Astrocyte (in vitro differentiated cells and primary cell): Measurements from ENCODE around the gene RPGR. TPM values are rescaled to one million over a fixed set of nuclear protein-coding genes. Genes with fewer than 3 reads are reported as not detected.

Experiments
- DNase-seq: peaks from one replicate; pipeline ENCODE4 v3.0.0-alpha.2; 2010; ENCODE audit warnings: low read depth
- FAIRE-seq: peaks from 2 replicates; lab custom pipeline; 2011; peaks lifted over from hg19 to GRCh38; lab: Jason Lieb, UNC
- H2AFZ ChIP-seq: 2 replicates; pipeline ENCODE4 v1.6.0; 2012; ENCODE audit warnings: low read depth, low read length, inconsistent platforms
- H3K27ac ChIP-seq: 2 replicates; pipeline ENCODE4 v1.5.1; 2011; ENCODE audit warnings: low read depth, low read length, inconsistent platforms
- H3K27me3 ChIP-seq: 2 replicates; pipeline ENCODE4 v1.6.0; 2011; ENCODE audit warnings: low read length, inconsistent platforms; ENCODE audit not compliant: insufficient read depth
- H3K36me3 ChIP-seq: 2 replicates; pipeline ENCODE4 v1.5.1; 2011; ENCODE audit warnings: low read length, inconsistent platforms; ENCODE audit not compliant: insufficient read depth
- H3K4me1 ChIP-seq: 2 replicates; pipeline ENCODE4 v1.5.1; 2011; ENCODE audit warnings: low read length, inconsistent platforms; ENCODE audit not compliant: insufficient read depth
- H3K4me2 ChIP-seq: 2 replicates; pipeline ENCODE4 v1.6.0; 2012; ENCODE audit warnings: low read length, inconsistent platforms
- H3K4me3 ChIP-seq: 2 replicates; pipeline ENCODE4 v1.5.1; 2011; ENCODE audit warnings: low read depth, mild to moderate bottlenecking, low read length, inconsistent platforms; ENCODE audit not compliant: insufficient read depth
- H3K79me2 ChIP-seq: 2 replicates; pipeline ENCODE4 v1.6.0; 2012; ENCODE audit warnings: mild to moderate bottlenecking, low read length, inconsistent platforms; ENCODE audit not compliant: insufficient read depth
- H3K9ac ChIP-seq: 2 replicates; pipeline ENCODE4 v1.6.0; 2012; ENCODE audit warnings: mild to moderate bottlenecking, low read length, inconsistent platforms
- H3K9me3 ChIP-seq: 2 replicates; pipeline ENCODE4 v1.5.1; 2012; ENCODE audit warnings: low read depth, mild to moderate bottlenecking, low read length, inconsistent platforms; ENCODE audit not compliant: insufficient read depth
- H4K20me1 ChIP-seq: 2 replicates; pipeline ENCODE4 v1.6.0; 2012; ENCODE audit warnings: low read length, inconsistent platforms; ENCODE audit not compliant: insufficient read depth
- H3K27ac Mint-ChIP-seq: one replicate; pipeline ENCODE4 v1.8.0; 2021; ENCODE audit warnings: mild to moderate bottlenecking, mixed read lengths; ENCODE audit not compliant: unreplicated experiment
- H3K27me3 Mint-ChIP-seq: one replicate; pipeline ENCODE4 v1.8.0; 2021; ENCODE audit warnings: low read depth, mixed read lengths; ENCODE audit not compliant: unreplicated experiment
- H3K36me3 Mint-ChIP-seq: one replicate; pipeline ENCODE4 v1.8.0; 2021; ENCODE audit warnings: low read depth, mixed read lengths; ENCODE audit not compliant: unreplicated experiment
- H3K4me1 Mint-ChIP-seq: one replicate; pipeline ENCODE4 v1.8.0; 2021; ENCODE audit warnings: low read depth, mixed read lengths; ENCODE audit not compliant: unreplicated experiment
- H3K4me3 Mint-ChIP-seq: one replicate; pipeline ENCODE4 v1.8.0; 2021; ENCODE audit warnings: mild to moderate bottlenecking, moderate library complexity, mixed read lengths; ENCODE audit not compliant: unreplicated experiment
- H3K9me3 Mint-ChIP-seq: one replicate; pipeline ENCODE4 v1.8.0; 2021; ENCODE audit warnings: mild to moderate bottlenecking, mixed read lengths; ENCODE audit not compliant: unreplicated experiment
- EZH2 ChIP-seq: IDR thresholded peaks from 2 replicates; pipeline ENCODE4 v1.6.1; 2012; ENCODE audit warnings: mild to moderate bottlenecking, low read length, inconsistent platforms; ENCODE audit not compliant: insufficient read depth
- total RNA-seq: library from RNA; stranded (reverse); gene quantifications from 2 replicates; pipeline ENCODE4 v1.2.1, GENCODE V29; 2021
- TF ChIP-seq, protein P1 (sequence below): IDR thresholded peaks from 2 replicates; pipeline ENCODE4 v1.5.1; 2011; ENCODE audit warnings: low read depth, mild to moderate bottlenecking, inconsistent platforms, low read length, moderate library complexity; ENCODE audit not compliant: insufficient read depth

RPGR gene
- total RNA-seq, 1 donor from 2014 or later, result 6.3 TPM

DNA sequence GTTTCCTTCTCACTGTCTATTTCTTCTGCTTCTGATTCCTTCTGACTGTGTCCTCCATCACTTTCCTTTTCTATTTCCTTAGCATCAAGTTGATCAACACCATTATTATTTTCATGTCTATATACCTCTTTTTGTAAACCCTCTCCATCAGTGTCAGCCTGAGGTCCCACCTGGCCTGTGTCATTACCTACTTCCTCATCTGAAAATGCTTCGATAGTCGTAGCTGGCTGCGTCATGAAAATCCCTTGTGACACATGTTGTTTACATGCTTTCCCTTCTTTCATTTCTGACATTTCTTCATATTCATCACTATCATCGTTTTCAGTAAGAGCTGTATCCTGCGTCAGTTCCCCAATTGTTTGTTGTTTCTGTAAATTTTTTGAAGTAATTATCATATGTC, 39.6 kb downstream of the RPGR start:
- no peaks in the 10 kb centered on the region for H3K9me3 Mint-ChIP-seq
- no peaks in the 10 kb centered on the region for H3K9me3 ChIP-seq
- TF ChIP-seq, protein P1, sequence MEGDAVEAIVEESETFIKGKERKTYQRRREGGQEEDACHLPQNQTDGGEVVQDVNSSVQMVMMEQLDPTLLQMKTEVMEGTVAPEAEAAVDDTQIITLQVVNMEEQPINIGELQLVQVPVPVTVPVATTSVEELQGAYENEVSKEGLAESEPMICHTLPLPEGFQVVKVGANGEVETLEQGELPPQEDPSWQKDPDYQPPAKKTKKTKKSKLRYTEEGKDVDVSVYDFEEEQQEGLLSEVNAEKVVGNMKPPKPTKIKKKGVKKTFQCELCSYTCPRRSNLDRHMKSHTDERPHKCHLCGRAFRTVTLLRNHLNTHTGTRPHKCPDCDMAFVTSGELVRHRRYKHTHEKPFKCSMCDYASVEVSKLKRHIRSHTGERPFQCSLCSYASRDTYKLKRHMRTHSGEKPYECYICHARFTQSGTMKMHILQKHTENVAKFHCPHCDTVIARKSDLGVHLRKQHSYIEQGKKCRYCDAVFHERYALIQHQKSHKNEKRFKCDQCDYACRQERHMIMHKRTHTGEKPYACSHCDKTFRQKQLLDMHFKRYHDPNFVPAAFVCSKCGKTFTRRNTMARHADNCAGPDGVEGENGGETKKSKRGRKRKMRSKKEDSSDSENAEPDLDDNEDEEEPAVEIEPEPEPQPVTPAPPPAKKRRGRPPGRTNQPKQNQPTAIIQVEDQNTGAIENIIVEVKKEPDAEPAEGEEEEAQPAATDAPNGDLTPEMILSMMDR, result no peak
- no peak for TF ChIP-seq EZH2
- no peaks in the 10 kb centered on the region for H3K79me2 ChIP-seq
- no peak overlapping the region for H3K27ac Mint-ChIP-seq
- no peak overlapping the region for H3K4me3 Mint-ChIP-seq
- no peak overlapping the region for H3K27ac ChIP-seq
- H3K4me3 ChIP-seq, result no peak overlapping the region
- no peaks in the 10 kb centered on the region for H3K27me3 ChIP-seq
- DNase-seq (no peak), FAIRE-seq (no peak)
- H3K4me1 ChIP-seq, result no peaks in the 10 kb centered on the region
- no peak overlapping the region for H3K4me2 ChIP-seq
- no peaks in the 10 kb centered on the region for H3K4me1 Mint-ChIP-seq
- H2AFZ ChIP-seq, result no peak overlapping the region
- no peaks in the 10 kb centered on the region for H3K36me3 Mint-ChIP-seq
- no peaks in the 10 kb centered on the region for H4K20me1 ChIP-seq
- no peak overlapping the region for H3K9ac ChIP-seq
- no peaks in the 10 kb centered on the region for H3K27me3 Mint-ChIP-seq
- no peaks in the 10 kb centered on the region for H3K36me3 ChIP-seq

DNA sequence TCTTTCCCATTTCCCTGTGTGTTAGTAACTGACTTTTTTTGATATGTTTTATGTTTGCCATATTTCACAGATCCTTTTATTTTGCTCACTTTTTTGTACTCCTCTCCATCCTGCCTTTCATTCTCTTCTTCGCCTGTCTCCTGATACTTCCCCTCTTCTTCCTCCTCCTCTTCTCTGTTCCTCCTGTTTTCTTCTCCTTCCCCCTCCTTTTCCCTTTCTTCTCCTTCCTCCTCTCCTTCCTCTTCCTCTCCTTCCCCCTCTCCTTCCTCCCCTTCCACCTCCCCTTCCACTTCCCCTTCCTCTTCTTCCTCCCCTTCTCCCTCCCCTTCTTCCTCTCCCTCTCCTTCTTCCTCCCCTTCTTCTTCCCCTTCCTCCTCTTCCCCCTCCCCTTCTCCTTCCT, 41.7 kb downstream of the RPGR start:
- no peak overlapping the region for H3K27ac Mint-ChIP-seq
- Histone ChIP-seq H2AFZ (no peak overlapping the region), H4K20me1 (no peaks in the 10 kb centered on the region), H3K27me3 (no peaks in the 10 kb centered on the region), H3K4me2 (no peak overlapping the region), H3K9ac (no peak overlapping the region), H3K4me3 (no peak overlapping the region), H3K9me3 (no peaks in the 10 kb centered on the region), H3K4me1 (no peaks in the 10 kb centered on the region), H3K27ac (no peak overlapping the region), H3K36me3 (no peaks in the 10 kb centered on the region), H3K79me2 (no peaks in the 10 kb centered on the region)
- DNase-seq (no peak), FAIRE-seq (no peak)
- H3K4me1 Mint-ChIP-seq, result no peaks in the 10 kb centered on the region
- no peaks in the 10 kb centered on the region for H3K27me3 Mint-ChIP-seq
- no peak for TF ChIP-seq EZH2
- TF ChIP-seq, protein P1, result no peak
- no peaks in the 10 kb centered on the region for H3K36me3 Mint-ChIP-seq
- no peak overlapping the region for H3K4me3 Mint-ChIP-seq
- no peaks in the 10 kb centered on the region for H3K9me3 Mint-ChIP-seq

DNA sequence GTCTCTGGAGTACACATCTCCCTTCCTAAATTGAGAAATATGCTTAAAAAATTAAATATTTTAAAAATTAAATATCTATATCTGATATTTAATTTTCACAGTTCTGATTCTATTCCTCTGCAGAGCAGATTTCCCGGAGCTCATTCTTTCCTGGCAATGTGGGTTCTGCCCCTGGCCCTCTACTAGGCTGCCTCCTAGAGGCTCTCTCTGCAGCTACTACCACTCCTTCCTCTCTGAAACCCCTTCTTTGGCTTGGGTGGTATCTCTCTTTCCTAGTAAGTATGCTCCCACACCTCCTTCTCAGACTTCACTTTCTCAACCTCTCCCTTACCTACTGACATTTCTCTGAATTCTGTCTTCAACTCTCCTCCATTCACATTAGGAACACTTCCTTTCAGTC, 45.3 kb downstream of the RPGR start:
- Histone ChIP-seq H3K27ac (no peak overlapping the region), H3K4me3 (no peak overlapping the region), H3K9ac (no peak overlapping the region), H2AFZ (no peak overlapping the region), H3K79me2 (no peaks in the 10 kb centered on the region), H4K20me1 (no peaks in the 10 kb centered on the region), H3K4me2 (no peak overlapping the region), H3K27me3 (no peaks in the 10 kb centered on the region), H3K9me3 (no peaks in the 10 kb centered on the region), H3K36me3 (no peaks in the 10 kb centered on the region), H3K4me1 (peaks cover 3% of the 10 kb centered on the region)
- H3K4me3 Mint-ChIP-seq, result no peak overlapping the region
- H3K9me3 Mint-ChIP-seq, result no peaks in the 10 kb centered on the region
- no peak for DNase-seq
- H3K27me3 Mint-ChIP-seq, result no peaks in the 10 kb centered on the region
- no peak overlapping the region for H3K27ac Mint-ChIP-seq
- peak; percentile 71 for FAIRE-seq
- H3K4me1 Mint-ChIP-seq, result peaks cover 4% of the 10 kb centered on the region
- H3K36me3 Mint-ChIP-seq, result no peaks in the 10 kb centered on the region
- TF ChIP-seq, protein P1, result peak; percentile 19
- TF ChIP-seq EZH2, result no peak
